Measurements from ENCODE around the gene MTHFD1L.

Gene MTHFD1L

GRCh38 chr6:150908901-150909300, 43.4 kb downstream of the MTHFD1L start:
- DNase-seq (ENCODE audit: insufficient read length, low spot score) (no peak), FAIRE-seq (no peak)
- TF ChIP-seq SPI1 (IDR thresholded peaks at IDR 0.05; ENCODE audit: low read depth, low read length): no peak
- no peak for TF ChIP-seq POLR2AphosphoS5 (IDR thresholded peaks at IDR 0.05; ENCODE audit: low read depth, low read length)
- no peak for TF ChIP-seq PAX5 (IDR thresholded peaks at IDR 0.05; ENCODE audit: insufficient read depth, low read length, severe bottlenecking)
- no peak for TF ChIP-seq POLR2A (IDR thresholded peaks at IDR 0.05; ENCODE audit: low read depth, low read length)
- TF ChIP-seq TAF1 (IDR thresholded peaks at IDR 0.05; ENCODE audit: low read depth, low read length): no peak
- TF ChIP-seq POU2F2 (IDR thresholded peaks at IDR 0.05; ENCODE audit: low read depth, low read length): no peak

GRCh38 chr6:150910561-150910960, 45.1 kb downstream of the MTHFD1L start:
- FAIRE-seq (no peak), DNase-seq (ENCODE audit: insufficient read length, low spot score) (no peak)
- no peak for TF ChIP-seq POLR2A (IDR thresholded peaks at IDR 0.05; ENCODE audit: low read depth, low read length)
- no peak for TF ChIP-seq SPI1 (IDR thresholded peaks at IDR 0.05; ENCODE audit: low read depth, low read length)
- no peak for TF ChIP-seq TAF1 (IDR thresholded peaks at IDR 0.05; ENCODE audit: low read depth, low read length)

- no peak for DNase-seq (ENCODE audit: insufficient read length, low spot score)
- no peak for TF ChIP-seq SPI1 (IDR thresholded peaks at IDR 0.05; ENCODE audit: low read depth, low read length)
- TF ChIP-seq POLR2AphosphoS5 (IDR thresholded peaks at IDR 0.05; ENCODE audit: low read depth, low read length): no peak
- TF ChIP-seq PAX5 (IDR thresholded peaks at IDR 0.05; ENCODE audit: insufficient read depth, low read length, severe bottlenecking): no peak
- TF ChIP-seq POLR2A (IDR thresholded peaks at IDR 0.05; ENCODE audit: low read depth, low read length): no peak
- no peak for TF ChIP-seq TAF1 (IDR thresholded peaks at IDR 0.05; ENCODE audit: low read depth, low read length)
- TF ChIP-seq POU2F2 (IDR thresholded peaks at IDR 0.05; ENCODE audit: low read depth, low read length): no peak
- FAIRE-seq: no peak
Measured at GRCh38 chr6:150914372-150914771, 48.9 kb downstream of the MTHFD1L start.

GRCh38 chr6:150915131-150915879, 49.8 kb downstream of the MTHFD1L start:
- TF ChIP-seq POLR2AphosphoS5 (IDR thresholded peaks at IDR 0.05; ENCODE audit: low read depth, low read length) (no peak), POU2F2 (IDR thresholded peaks at IDR 0.05; ENCODE audit: low read depth, low read length) (no peak), TAF1 (IDR thresholded peaks at IDR 0.05; ENCODE audit: low read depth, low read length) (no peak), PAX5 (IDR thresholded peaks at IDR 0.05; ENCODE audit: insufficient read depth, low read length, severe bottlenecking) (no peak), SPI1 (IDR thresholded peaks at IDR 0.05; ENCODE audit: low read depth, low read length) (no peak), POLR2A (IDR thresholded peaks at IDR 0.05; ENCODE audit: low read depth, low read length) (no peak)
- FAIRE-seq: no peak

GRCh38 chr6:150915880-150916265, 50.4 kb downstream of the MTHFD1L start:
- TF ChIP-seq POLR2AphosphoS5 (IDR thresholded peaks at IDR 0.05; ENCODE audit: low read depth, low read length) (no peak), PAX5 (IDR thresholded peaks at IDR 0.05; ENCODE audit: insufficient read depth, low read length, severe bottlenecking) (no peak), POLR2A (IDR thresholded peaks at IDR 0.05; ENCODE audit: low read depth, low read length) (no peak), TAF1 (IDR thresholded peaks at IDR 0.05; ENCODE audit: low read depth, low read length) (no peak), POU2F2 (IDR thresholded peaks at IDR 0.05; ENCODE audit: low read depth, low read length) (no peak), SPI1 (IDR thresholded peaks at IDR 0.05; ENCODE audit: low read depth, low read length) (no peak)
- FAIRE-seq (no peak), DNase-seq (ENCODE audit: insufficient read length, low spot score) (no peak)

More at GRCh38 chr6:150915131-150915879, 49.8 kb downstream of the MTHFD1L start:
- DNase-seq (ENCODE audit: insufficient read length, low spot score): no peak

- DNase-seq (ENCODE audit: insufficient read length, low spot score) (no peak), FAIRE-seq (no peak)
- TF ChIP-seq SPI1 (IDR thresholded peaks at IDR 0.05; ENCODE audit: low read depth, low read length): no peak
Measured at GRCh38 chr6:150919938-150920337, 54.4 kb downstream of the MTHFD1L start.

GRCh38 chr6:150922137-150922536, 56.6 kb downstream of the MTHFD1L start:
- TF ChIP-seq POLR2A (IDR thresholded peaks at IDR 0.05; ENCODE audit: low read depth, low read length) (no peak), TAF1 (IDR thresholded peaks at IDR 0.05; ENCODE audit: low read depth, low read length) (no peak), POU2F2 (IDR thresholded peaks at IDR 0.05; ENCODE audit: low read depth, low read length) (no peak), SPI1 (IDR thresholded peaks at IDR 0.05; ENCODE audit: low read depth, low read length) (no peak), POLR2AphosphoS5 (IDR thresholded peaks at IDR 0.05; ENCODE audit: low read depth, low read length) (no peak), PAX5 (IDR thresholded peaks at IDR 0.05; ENCODE audit: insufficient read depth, low read length, severe bottlenecking) (no peak)
- FAIRE-seq (no peak), DNase-seq (ENCODE audit: insufficient read length, low spot score) (no peak)

GRCh38 chr6:150924808-150925589, 59.5 kb downstream of the MTHFD1L start:
- TF ChIP-seq PAX5 (IDR thresholded peaks at IDR 0.05; ENCODE audit: insufficient read depth, low read length, severe bottlenecking): no peak
- TF ChIP-seq TAF1 (IDR thresholded peaks at IDR 0.05; ENCODE audit: low read depth, low read length): no peak
- no peak for TF ChIP-seq POU2F2 (IDR thresholded peaks at IDR 0.05; ENCODE audit: low read depth, low read length)
- no peak for TF ChIP-seq POLR2A (IDR thresholded peaks at IDR 0.05; ENCODE audit: low read depth, low read length)
- no peak for TF ChIP-seq POLR2AphosphoS5 (IDR thresholded peaks at IDR 0.05; ENCODE audit: low read depth, low read length)
- no peak for TF ChIP-seq SPI1 (IDR thresholded peaks at IDR 0.05; ENCODE audit: low read depth, low read length)
- FAIRE-seq (no peak), DNase-seq (ENCODE audit: insufficient read length, low spot score) (no peak)

- no peak for TF ChIP-seq PAX5 (IDR thresholded peaks at IDR 0.05; ENCODE audit: insufficient read depth, low read length, severe bottlenecking)
- TF ChIP-seq POU2F2 (IDR thresholded peaks at IDR 0.05; ENCODE audit: low read depth, low read length): no peak
- no peak for TF ChIP-seq POLR2A (IDR thresholded peaks at IDR 0.05; ENCODE audit: low read depth, low read length)
- no peak for TF ChIP-seq SPI1 (IDR thresholded peaks at IDR 0.05; ENCODE audit: low read depth, low read length)
- FAIRE-seq (no peak), DNase-seq (ENCODE audit: insufficient read length, low spot score) (no peak)
Measured at GRCh38 chr6:150925590-150925928, 60.1 kb downstream of the MTHFD1L start.

- FAIRE-seq: no peak
- no peak for DNase-seq (ENCODE audit: insufficient read length, low spot score)
- TF ChIP-seq POLR2AphosphoS5 (IDR thresholded peaks at IDR 0.05; ENCODE audit: low read depth, low read length): no peak
- no peak for TF ChIP-seq PAX5 (IDR thresholded peaks at IDR 0.05; ENCODE audit: insufficient read depth, low read length, severe bottlenecking)
- no peak for TF ChIP-seq TAF1 (IDR thresholded peaks at IDR 0.05; ENCODE audit: low read depth, low read length)
- no peak for TF ChIP-seq POLR2A (IDR thresholded peaks at IDR 0.05; ENCODE audit: low read depth, low read length)
- TF ChIP-seq SPI1 (IDR thresholded peaks at IDR 0.05; ENCODE audit: low read depth, low read length): no peak
- no peak for TF ChIP-seq POU2F2 (IDR thresholded peaks at IDR 0.05; ENCODE audit: low read depth, low read length)
Measured at GRCh38 chr6:150925976-150926375, 60.5 kb downstream of the MTHFD1L start.

Measured in GM12891 (cell line).